PC-9 (cell line): Measurements from ENCODE around the gene PPIE. TPM values are rescaled to one million over a fixed set of nuclear protein-coding genes. Genes with fewer than 3 reads are reported as not detected.
A peak's percentile ranks its signal among the peaks of the same experiment; 100 is the strongest.
"Not testable (repeated sequence)": the region's sequence is repeated elsewhere in the genome, so short reads cannot be mapped to it uniquely, and the experiment has no call there.

Experiments
- BruUV-seq: library from RNA; stranded (reverse); fragments of 400-500 nt; replicated peaks from 2 replicates; lab custom pipeline; 2021; lab: Mats Ljungman, UMichigan
- CTCF ChIA-PET: fragments of 300-600 bp; sonication (Branson Sonifier 250); formaldehyde crosslinking; loops from one replicate; lab custom pipeline; 2022; ENCODE audit warnings: antibody characterized with exemption; lab: Charles Lee
- POLR2A ChIA-PET: fragments of 300-600 bp; sonication (Branson Sonifier 250); formaldehyde crosslinking; loops from one replicate; lab custom pipeline; 2022; ENCODE audit warnings: antibody characterized with exemption; ENCODE audit not compliant: unreplicated experiment; lab: Charles Lee
- DNase-seq, 2 experiments: peaks; one replicate each; pipeline versions ENCODE4 v3.0.0 to v3.0.0-alpha.2; 2015 to 2022; ENCODE audit warnings: mixed read lengths in 1 of 2
- H2AFZ ChIP-seq: fragments of 200-600 bp; sonication (generic); 2 replicates; pipeline ENCODE4 v1.8.1; 2017; ENCODE audit warnings: antibody characterized with exemption
- H3F3A ChIP-seq: fragments of 200-600 bp; sonication (generic); 2 replicates; pipeline ENCODE4 v1.8.1; 2017; ENCODE audit warnings: antibody characterized with exemption, mild to moderate bottlenecking, low read depth; ENCODE audit not compliant: insufficient read depth
- H3K27ac ChIP-seq: fragments of 200-600 bp; sonication (generic); 2 replicates; pipeline ENCODE4 v1.6.1; 2016; ENCODE audit warnings: mixed run types
- H3K27me3 ChIP-seq: fragments of 200-600 bp; sonication (generic); 2 replicates; pipeline ENCODE4 v1.6.1; 2016; ENCODE audit warnings: low read depth, mixed run types; ENCODE audit not compliant: insufficient read depth
- H3K36me3 ChIP-seq: fragments of 200-600 bp; sonication (generic); 2 replicates; pipeline ENCODE4 v1.6.1; 2016; ENCODE audit warnings: low read depth, mixed run types
- H3K4me1 ChIP-seq: fragments of 200-600 bp; sonication (generic); replicated peaks from 2 replicates; pipeline ENCODE4 v1.6.1; 2016; ENCODE audit warnings: mixed run types; ENCODE audit not compliant: insufficient read depth
- H3K4me2 ChIP-seq: fragments of 200-600 bp; sonication (generic); 2 replicates; pipeline ENCODE4 v1.6.1; 2017; ENCODE audit warnings: mixed run types
- H3K4me3 ChIP-seq: fragments of 200-600 bp; sonication (generic); 2 replicates; pipeline ENCODE4 v1.6.1; 2016; ENCODE audit warnings: mixed run types
- H3K79me2 ChIP-seq: fragments of 200-600 bp; sonication (generic); 2 replicates; pipeline ENCODE4 v1.6.1; 2017; ENCODE audit warnings: low read depth, mixed run types
- H3K9me2 ChIP-seq: fragments of 200-600 bp; sonication (generic); 2 replicates; pipeline ENCODE4 v1.8.1; 2017; ENCODE audit warnings: mild to moderate bottlenecking; ENCODE audit not compliant: insufficient read depth
- H3K9me3 ChIP-seq: fragments of 200-600 bp; sonication (generic); 2 replicates; pipeline ENCODE4 v1.8.1; 2016; ENCODE audit warnings: low read depth; ENCODE audit not compliant: insufficient read depth
- H4K20me1 ChIP-seq: fragments of 200-600 bp; sonication (generic); 2 replicates; pipeline ENCODE4 v1.8.1; 2017; ENCODE audit not compliant: insufficient read depth
- CTCF ChIP-seq: fragments of 200-600 bp; sonication (generic); conservative IDR thresholded peaks from 2 replicates; pipeline ENCODE4 v1.6.1; 2017; ENCODE audit warnings: mixed run types, antibody characterized with exemption, mild to moderate bottlenecking, moderate library complexity
- EZH2 ChIP-seq: fragments of 200-600 bp; sonication (generic); IDR thresholded peaks from 2 replicates; pipeline ENCODE4 v1.8.0; 2017; ENCODE audit warnings: antibody characterized with exemption, low read depth
- intact Hi-C: fragments of 100-400 bp; cut with micrococcal nuclease; formaldehyde crosslinking; loops from one replicate; pipeline ENCODE4 v1.10.0; 2022; ENCODE audit not compliant: unreplicated experiment
- total RNA-seq: library from RNA; stranded (reverse); gene quantifications from 2 replicates; pipeline ENCODE4 v1.2.3, GENCODE V29; 2021

The PPIE gene
- total RNA-seq, 1 experiment from 2014 or later, result 81.1 TPM

- H3K9me3 ChIP-seq, result no peaks in the 10 kb centered on the region
- TF ChIP-seq EZH2, result no peak
- TF ChIP-seq CTCF, result no peak
- no peaks in the 10 kb centered on the region for H3K79me2 ChIP-seq
- H3K36me3 ChIP-seq, result no peaks in the 10 kb centered on the region
- no peaks in the 10 kb centered on the region for H3K9me2 ChIP-seq
- no peak overlapping the region for H3K27ac ChIP-seq
- no peaks in the 10 kb centered on the region for H3K4me1 ChIP-seq
- POLR2A ChIA-PET, result no interaction called here
- no peaks in the 10 kb centered on the region for H3K27me3 ChIP-seq
- H2AFZ ChIP-seq, result no peak overlapping the region
- intact Hi-C loops, result no loop called here
- no TSS peak for BruUV-seq
- no peak for DNase-seq
- H3K4me3 ChIP-seq, result no peak overlapping the region
- no peak overlapping the region for H3K4me2 ChIP-seq
- H4K20me1 ChIP-seq, result no peaks in the 10 kb centered on the region
- H3F3A ChIP-seq, result no peaks in the 10 kb centered on the region
- CTCF ChIA-PET, result interaction anchor here (0.6 kb wide), 1 partner anchor 26 kb away, joined by 4 read pairs; no protein-coding TSS in a partner anchor
Measured at GRCh38 chr1:39787468-39787867, 48.8 kb downstream of the PPIE start.

- H3F3A ChIP-seq, H3K9me3 ChIP-seq, intact Hi-C loops, H3K4me3 ChIP-seq, H2AFZ ChIP-seq, H3K27ac ChIP-seq, H4K20me1 ChIP-seq, CTCF ChIA-PET, H3K79me2 ChIP-seq, H3K27me3 ChIP-seq, BruUV-seq, H3K9me2 ChIP-seq, H3K36me3 ChIP-seq, H3K4me2 ChIP-seq, H3K4me1 ChIP-seq, DNase-seq: not testable (repeated sequence)
- POLR2A ChIA-PET, result interaction anchor here (0.6 kb wide), 1 partner anchor 673 kb away, joined by 8 read pairs; no protein-coding TSS in a partner anchor
Measured at GRCh38 chr1:39787964-39788363, 49.3 kb downstream of the PPIE start.

- BruUV-seq, result no TSS peak
- Histone ChIP-seq H2AFZ (peak overlapping the region; percentile 79; the same call in 1 of the 2 replicates), H3K27ac (no peak overlapping the region), H3K9me3 (no peaks in the 10 kb centered on the region), H3K4me3 (peak overlapping the region; percentile 59; the same call in 1 of the 2 replicates), H3K27me3 (no peaks in the 10 kb centered on the region), H4K20me1 (no peaks in the 10 kb centered on the region), H3K4me2 (peak overlapping the region; percentile 75), H3K79me2 (no peaks in the 10 kb centered on the region), H3K4me1 (no peaks in the 10 kb centered on the region), H3F3A (no peaks in the 10 kb centered on the region), H3K36me3 (no peaks in the 10 kb centered on the region), H3K9me2 (no peaks in the 10 kb centered on the region)
- POLR2A ChIA-PET, result interaction anchor here (0.6 kb wide), 1 partner anchor 673 kb away, joined by 8 read pairs; no protein-coding TSS in a partner anchor
- intact Hi-C loops, result no loop called here
- TF ChIP-seq EZH2 (no peak), CTCF (no peak)
- CTCF ChIA-PET, result interaction anchor here (0.6 kb wide), 1 partner anchor 799 kb away, joined by 6 read pairs; no protein-coding TSS in a partner anchor
- DNase-seq, result no peak
Measured at GRCh38 chr1:39788426-39788757, 49.7 kb downstream of the PPIE start.
